ENCODE measurements around the gene RNF26.
"Not testable (repeated sequence)": the region's sequence is repeated elsewhere in the genome, so short reads cannot be mapped to it uniquely, and the experiment has no call there.

The RNF26 gene

GRCh38 chr11:119373059-119373920, 39.0 kb downstream of the RNF26 start:
- DNase-seq: no peak

DNA sequence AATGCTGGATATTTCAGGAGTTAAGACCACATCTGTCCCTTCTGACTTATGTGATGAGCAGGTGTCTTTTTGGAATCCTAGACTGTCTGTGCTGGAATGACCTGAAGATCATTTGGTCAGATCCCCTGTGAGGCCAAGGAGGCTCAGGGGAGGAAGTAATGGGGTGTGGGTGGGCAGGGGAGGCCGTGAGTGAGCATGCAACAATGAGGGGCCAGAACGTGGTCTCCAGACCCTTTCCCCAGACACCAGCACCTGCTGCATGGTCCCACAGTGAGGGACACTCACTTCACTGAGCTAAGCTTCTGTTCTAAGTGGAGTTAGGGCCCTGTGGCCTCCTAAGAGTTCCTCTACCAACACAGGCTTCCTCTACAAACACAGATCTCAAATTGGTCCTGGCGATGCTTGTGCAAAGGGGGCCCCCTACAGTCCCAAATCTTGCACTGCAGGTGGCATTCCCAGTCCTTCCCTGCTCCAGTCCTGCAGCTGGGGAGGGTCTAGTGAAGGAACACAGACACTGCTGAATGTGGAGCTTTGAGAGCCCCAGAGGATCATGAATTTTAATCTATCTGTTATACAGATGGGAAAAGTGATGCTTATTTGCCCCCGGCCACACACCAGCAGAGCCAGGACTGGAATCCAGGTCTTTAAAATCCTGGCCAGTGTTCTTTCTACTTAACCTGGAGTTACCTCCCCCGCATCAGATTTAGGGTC, 39.7 kb downstream of the RNF26 start:
- DNase-seq: peak; percentile 59

GRCh38 chr11:119374632-119375336, 40.5 kb downstream of the RNF26 start:
- no peak for DNase-seq

GRCh38 chr11:119375337-119376196, 41.2 kb downstream of the RNF26 start:
- no peak for DNase-seq

- DNase-seq: peak; percentile 24
Measured at GRCh38 chr11:119376197-119376847, 42.0 kb downstream of the RNF26 start.

DNA sequence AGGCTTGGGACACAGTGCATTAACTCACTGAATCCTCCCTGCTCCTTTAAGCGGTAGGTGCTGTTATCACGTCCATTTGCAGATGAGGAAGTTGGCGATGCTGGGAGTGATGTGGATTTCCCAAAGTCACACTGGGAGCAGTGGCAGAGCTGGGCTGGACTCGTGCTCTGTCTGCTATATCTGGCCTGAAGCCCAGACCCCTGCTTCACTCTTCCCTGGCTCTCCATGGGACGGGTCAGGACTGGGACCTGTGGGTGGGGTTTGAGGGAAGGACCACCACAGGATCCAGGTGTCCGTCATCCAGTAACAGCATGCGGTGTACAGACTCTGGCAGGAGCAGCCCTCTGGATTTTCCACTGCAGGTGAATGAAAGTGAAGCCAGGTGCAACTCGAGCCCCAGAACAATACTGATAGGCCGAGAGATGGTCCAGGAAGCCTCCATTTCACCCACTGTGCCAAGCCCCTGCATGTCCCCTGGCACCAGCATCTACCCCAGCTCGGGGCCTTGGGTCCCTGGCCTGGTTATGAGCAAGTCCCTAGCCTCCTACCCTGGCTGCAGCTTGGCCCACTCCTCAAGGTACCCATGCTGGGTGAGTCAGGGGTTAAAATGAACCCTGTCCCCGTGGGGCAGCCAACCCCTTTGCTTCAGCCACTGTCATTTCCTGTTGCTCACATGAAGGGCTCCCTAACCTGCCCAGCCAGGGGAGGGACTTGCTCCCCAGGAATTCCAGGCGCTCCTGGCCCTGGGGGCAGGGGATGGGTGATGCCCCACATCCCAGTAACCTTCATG, 43.0 kb downstream of the RNF26 start:
- no peak for DNase-seq

GRCh38 chr11:119377961-119378667, 43.8 kb downstream of the RNF26 start:
- no peak for DNase-seq

DNA sequence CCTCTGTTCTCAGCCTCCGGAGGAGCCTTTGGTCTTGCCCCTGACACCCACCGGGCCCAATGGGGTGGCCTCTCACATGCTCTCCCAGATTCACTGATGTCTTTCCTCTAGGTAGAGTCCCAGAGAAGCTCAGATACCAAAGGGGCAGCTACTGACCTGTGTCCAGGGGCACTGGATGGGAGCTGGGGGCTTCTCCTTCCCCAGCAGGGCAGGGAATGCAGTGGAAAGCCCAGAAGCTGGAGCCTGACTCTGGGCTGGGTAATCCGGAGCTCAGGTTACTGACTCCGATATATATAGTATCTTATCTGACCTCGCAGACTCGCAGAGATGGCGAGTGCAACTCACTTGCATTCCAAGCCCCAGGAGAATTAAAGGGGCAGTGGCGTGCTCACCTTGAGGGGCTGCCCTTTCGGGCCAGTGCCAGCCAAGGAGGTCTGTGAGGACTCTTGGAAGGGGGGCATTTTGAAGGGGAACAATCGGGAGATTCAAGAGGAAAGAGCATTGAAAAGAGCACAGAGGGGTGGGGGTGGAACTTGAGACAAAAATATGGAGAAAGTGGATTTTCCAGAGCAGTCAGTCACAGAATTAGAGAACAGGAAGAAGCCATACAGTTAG, 44.6 kb downstream of the RNF26 start:
- DNase-seq: no peak

DNA sequence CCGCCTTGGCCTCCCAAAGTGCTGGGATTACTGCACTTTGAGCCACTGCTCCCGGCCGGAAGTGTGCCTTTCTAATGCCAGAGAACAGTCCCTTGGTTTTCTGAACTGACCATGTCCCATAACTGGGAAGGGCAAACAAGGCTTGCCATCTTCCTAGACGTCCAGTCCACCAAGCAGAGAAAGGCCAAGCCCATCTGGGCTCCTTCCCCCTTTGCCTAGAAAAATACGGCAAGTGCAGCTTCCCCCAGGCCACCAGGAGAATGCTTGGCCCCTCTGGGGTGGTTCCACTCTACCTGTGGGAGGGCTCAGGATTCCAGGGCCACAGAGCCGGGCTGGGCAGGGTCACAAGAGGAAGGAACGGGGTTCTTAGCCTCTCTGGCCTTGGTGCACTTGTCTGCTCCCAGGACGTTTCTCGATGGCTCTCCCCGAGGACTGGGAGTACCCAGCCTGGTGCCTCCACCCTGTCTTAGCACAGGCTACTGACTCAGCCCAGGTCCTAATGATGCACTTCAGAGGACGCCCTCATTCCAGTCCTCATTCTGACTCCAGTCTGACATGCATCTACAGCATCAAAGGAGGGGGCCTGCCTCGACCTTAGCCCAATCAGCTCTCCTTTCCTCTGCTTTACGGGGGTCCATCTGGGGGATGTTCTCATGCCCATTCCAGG, 46.0 kb downstream of the RNF26 start:
- DNase-seq: no peak

DNA sequence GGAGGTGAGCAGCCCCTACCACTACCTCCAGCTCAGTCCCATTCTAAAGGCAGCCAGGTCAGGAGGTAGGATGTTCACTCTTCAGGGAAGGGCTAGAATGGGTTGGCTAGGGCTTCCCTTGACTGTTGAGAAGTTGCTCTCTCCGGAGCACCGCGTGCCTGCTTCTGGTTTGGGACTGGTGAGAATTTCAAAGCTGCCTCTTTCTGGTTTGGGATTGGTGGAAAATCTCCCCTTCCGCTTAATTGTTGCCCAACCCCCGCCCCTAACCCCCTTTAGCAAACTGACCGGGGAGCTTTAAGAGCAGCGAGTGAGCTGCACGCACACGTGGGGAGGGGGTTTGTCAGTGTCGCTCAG, 46.5 kb downstream of the RNF26 start:
- no peak for DNase-seq

- DNase-seq: peak; percentile 96
Measured at GRCh38 chr11:119381181-119381988, 47.1 kb downstream of the RNF26 start, which contains the start of gene USP2. Gene USP2 (minus strand): TSS chr11:119381690. CDS start chr11:119373480, 8,210 bp downstream.

GRCh38 chr11:119382101-119382500, 47.8 kb downstream of the RNF26 start:
- no peak for DNase-seq

DNA sequence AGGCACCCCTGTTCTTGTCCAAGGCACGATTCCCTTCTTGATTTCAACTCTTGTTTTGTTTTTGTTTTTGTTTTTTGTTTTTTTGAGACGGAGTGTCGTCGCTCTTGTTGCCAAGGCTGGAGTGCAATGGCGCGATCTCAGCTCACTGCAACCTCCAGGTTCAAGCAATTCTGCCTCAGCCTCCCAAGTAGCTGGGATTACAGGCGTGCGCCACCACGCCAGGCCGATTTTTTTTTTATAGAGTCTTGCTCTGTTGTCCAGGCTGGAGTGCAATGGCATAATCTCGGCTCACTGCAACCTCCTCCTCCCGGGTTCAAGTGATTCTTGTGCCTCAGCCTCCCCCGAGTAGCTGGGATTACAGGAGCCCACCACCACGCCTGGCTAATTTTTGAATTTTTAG, 48.2 kb downstream of the RNF26 start:
- DNase-seq: not testable (repeated sequence)

DNA sequence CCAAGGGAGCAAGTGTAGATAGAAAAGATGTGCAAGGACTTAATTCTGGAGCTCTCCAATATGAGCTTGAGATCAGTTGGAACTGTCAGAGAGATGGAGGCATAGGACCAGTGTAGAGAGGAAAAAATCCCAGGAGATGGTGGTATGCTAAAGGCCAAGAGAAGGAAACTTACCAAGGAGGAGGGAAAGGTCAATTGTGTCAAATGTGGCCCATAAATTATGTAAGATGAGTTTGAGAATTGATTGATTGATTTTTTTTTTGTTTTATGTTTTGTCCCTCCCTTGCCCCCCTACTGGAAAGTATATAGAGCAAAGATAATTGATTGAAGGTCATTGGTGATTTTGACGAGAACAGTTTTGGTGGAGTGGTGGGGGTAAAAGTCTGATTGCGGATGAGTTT, 50.0 kb downstream of the RNF26 start:
- DNase-seq: no peak

Data from NCI-H774 (cell line).